Astrocyte of the hippocampus (primary cell): ENCODE measurements around the gene CXXC5.

Experiments
- DNase-seq: peaks from one replicate; pipeline ENCODE4 v3.0.0; 2011; ENCODE audit warnings: low read depth, low spot score

CXXC5 gene

DNA sequence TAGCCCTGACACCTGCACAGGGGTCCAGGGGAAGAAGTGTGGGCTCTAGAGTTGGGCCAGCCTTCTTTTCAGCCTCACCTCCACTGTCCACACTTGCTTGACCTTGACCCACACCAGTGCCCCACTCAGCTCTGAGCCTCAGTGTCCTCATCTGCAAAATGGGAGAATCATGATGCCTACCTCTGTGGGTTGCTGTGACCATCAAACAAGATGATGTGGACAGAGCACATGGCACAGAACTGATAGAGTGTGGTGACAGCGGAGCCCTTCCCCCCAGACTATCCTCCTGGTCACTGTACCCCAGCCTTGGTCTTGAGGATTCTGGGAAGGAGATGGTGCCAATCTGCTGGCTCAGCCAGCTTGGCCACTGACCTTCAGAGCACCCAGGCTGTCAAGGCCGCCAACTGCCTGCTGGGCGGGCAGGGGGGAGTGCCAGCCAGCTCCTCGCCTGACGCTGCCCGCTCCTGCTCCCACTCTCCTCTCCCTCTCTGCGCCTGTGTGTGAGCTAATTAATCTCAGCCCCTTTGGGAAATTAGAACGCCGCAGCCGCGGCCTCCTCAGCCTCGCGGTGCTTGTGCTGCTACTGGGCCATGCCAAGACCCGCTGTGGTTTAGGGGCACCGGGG is 16.7 kb downstream of the CXXC5 start:
- peak; percentile 33 for DNase-seq

DNA sequence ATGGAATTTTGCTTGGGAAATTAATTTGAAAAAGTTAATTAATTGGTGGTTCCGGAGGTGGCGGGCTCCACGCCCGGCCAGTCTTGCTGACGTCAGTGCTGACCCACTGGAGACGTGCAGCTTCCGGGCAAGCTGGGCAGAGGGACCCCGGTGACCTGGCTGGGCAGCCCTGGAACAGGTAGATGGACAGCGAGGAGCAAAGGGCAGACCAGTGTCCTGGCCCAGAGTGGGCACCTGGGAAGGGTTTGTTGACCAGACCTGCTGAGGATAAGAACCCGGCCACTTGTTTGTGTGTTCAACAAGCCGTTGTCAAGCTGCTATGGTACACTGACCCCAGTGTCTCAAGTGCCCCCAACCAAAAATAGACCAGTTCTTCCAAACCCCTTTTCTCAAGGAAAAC is 17.5 kb downstream of the CXXC5 start:
- DNase-seq = no peak

DNA sequence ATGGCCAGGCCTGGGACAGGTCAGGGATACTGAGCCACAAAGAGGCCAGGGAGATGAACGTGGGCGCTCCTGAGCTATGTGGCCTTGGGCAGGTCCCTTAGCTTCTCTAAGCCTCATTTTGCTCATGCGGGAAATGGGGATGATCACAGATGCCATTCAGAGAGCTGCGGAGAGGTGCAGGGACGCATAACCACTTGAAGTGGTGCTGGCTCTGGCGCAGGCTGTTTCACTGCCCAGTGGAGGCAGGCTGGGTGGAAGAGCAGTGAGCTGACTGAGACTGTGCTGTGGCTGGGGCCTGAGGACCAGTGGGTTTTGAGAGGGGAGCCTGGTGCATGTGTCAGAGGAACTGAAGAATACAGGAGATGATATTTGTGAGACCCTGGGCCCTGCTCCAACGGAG is 18.4 kb downstream of the CXXC5 start:
- peak; percentile 26 for DNase-seq

DNA sequence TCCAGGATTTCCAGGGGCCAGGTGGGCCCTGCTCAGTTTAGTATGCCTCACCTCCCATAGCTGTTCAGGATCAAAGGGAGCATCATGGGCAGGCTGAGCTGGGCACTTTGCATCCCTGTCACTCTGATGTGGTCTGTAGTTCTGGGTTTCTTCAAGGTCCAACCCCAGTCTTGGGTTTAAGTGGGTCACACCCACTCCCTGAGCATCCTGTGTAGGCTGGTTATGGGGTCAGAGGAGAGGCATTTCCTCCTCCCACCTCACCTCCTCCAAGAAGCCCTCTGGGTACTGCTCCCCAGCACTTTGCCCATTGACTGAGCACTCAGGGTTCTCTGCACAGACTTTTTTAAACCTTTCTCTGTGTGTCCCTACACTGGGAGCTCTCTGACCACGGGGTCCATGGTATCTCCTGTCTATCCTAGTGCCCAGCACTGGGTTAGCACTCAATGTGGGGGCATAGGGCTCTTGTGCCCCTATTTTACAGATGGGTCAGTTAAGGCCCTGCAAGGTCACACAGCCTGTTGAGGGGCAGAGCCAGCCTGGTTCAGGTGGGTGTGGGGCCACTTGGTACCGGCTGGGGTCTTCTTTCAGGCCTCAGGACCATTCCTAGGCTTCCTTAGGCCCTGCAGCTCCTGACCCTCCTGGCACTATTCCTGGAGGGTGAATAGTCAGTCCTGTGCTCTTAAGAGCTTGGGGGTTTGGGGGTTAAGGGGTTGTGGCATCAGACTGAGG is 19.0 kb downstream of the CXXC5 start:
- DNase-seq = no peak

DNA sequence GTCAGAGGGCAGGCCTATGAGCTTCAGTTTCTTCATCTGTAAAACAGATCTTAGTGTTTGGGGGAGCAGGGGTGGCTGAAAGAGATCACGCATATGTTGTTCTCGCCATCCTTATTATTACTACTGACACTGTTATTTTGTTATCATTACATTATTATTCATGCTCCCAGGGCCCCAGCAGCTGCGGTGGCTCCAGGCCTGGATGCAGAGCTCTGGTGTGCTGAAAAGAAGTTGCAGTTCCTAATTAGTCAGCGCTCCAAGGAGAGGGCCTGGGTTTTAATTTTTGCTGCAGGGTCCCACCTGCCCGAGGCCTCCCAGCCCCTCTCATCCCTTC is 19.5 kb downstream of the CXXC5 start:
- DNase-seq = peak; percentile 71

DNA sequence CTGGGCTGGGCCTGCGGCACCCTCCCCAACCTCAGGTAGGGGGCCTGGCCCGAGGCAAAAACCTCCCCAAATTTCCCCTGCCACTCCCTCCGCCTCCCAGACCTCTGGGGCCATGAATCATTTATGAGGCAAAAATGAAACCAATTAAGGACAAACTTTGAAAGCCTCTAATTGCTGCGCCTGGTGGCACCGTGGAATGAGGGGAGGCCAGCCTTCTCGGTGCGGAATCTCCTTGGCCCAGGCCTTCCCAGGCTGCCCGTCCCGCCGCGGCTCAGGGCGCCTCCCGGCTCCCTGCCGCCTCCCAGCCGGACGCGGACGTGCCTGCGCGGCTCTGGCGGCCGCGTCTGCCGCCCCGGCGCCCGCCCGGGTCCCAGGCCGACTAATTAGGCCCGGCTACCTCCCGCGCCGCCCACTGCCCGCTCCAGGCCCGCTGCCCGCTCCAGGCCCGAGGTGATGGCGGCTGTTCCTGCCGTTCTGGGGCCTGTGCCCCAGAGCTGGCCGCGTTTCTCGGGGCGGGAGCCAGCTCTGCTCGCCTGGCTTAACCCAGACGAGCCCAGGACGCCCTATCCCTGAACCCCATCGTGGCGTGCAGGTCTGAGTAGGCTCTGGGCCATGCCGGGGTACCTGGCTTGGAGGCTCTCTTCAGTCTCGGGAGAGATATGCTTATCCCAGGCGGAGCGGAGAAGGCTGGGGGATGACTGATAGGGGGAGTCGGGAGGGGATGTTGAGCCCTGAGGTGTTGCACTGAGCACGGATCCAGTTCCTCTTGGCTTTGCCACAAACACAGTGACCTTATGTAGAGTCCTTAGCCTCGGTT is 20.1 kb downstream of the CXXC5 start:
- peak; percentile 90 for DNase-seq

DNA sequence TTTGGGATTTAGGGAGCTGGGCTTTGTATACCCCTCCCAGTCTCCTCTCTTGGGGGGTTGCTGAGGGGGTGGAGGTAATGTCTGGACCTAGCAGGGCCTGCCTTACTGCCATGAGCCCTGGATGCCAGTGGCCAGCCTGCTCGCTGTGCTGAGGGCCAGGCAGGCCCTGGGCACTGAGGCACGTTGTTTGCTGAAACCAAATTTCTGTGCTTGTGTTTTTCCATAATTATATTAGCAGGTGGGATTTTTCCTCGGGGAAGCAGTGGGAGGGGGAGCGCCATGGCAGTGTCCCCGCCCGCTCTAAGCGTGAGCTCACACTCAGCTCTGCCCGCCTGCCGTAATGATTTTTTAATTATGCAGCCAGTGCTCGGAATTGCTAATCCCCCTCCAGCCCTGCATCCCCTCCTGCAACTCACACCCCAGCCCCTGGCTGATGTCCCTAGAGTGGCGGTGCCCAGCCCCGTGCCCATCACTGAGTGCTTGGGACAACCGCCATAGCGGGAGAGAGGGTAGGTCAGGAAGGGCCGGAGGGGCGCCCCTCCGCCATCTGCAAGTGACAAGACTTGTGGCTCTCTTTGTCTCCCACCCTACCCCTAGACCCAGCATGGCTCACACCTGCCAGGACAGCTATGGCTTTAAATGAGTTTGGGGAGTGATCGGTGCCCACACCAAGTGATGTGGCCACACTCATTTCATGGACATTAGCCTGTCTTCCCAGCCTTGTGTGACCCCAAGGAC is 20.9 kb downstream of the CXXC5 start:
- peak; percentile 45 for DNase-seq

DNA sequence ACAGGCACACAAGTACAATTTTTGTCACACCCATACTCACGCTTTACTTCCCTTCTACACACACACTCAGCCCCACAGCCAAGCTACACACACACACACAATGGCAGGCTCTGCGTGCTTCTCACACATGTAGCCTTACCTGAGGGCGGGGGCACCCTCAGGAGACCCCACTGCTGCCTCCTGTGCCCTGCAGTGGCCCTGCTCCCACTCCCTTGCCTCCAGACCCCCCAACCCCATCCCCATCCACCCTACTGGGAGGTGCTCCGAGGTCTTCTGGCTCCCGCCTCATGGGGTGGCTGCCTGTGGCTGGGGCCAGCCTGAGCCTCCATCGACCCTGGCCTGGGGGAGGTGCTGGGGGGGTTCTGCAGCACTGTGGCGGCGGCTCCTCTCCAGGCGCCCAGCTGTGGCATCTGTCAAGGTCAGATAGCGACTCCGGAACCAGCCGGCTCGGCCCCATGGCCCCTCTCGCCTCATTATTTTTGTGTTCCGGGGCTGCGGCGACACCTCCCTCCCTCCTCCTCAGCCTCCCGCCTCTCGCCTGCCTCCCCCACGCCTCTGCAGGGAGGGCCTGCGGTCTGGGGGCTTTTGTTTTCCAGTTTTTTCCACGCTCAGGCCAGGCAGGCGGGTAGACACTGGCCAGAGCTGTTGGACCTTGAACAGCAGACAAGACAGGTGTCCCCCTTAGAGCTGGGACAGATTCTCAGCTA is 21.7 kb downstream of the CXXC5 start:
- DNase-seq = peak; percentile 76

DNA sequence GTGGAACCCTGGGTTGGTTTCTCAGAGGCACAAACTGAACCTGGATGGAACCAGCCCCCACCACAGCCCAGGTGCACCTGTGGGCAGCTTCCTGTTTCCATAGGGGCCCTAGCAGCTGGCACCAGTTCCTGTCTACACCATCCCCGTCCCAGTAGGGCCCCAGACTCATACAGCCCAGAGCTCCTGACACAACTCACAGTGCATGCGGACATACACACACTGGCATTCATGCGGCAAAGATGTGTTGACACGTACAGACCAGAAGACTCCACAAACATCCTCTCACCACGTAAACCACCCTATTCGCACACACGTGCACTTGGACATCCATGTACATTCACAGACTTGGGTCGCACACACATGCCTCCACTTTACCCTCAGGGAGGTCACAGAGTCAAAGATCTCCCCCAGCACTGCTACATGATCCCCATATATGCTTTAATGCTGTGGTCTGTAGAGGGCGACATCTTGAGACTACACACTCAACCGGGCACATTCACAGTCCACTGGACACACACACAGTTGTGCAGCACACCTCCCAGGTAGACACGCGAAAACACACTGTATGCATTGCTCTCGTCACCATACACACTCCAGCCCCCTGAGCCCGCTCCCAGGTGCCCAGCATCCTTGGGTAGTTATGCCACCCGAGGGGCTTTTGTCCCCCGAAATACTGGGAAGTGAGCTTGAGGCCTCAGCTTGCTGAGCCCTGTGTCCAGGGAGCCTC is 22.4 kb downstream of the CXXC5 start:
- peak; percentile 75 for DNase-seq

DNA sequence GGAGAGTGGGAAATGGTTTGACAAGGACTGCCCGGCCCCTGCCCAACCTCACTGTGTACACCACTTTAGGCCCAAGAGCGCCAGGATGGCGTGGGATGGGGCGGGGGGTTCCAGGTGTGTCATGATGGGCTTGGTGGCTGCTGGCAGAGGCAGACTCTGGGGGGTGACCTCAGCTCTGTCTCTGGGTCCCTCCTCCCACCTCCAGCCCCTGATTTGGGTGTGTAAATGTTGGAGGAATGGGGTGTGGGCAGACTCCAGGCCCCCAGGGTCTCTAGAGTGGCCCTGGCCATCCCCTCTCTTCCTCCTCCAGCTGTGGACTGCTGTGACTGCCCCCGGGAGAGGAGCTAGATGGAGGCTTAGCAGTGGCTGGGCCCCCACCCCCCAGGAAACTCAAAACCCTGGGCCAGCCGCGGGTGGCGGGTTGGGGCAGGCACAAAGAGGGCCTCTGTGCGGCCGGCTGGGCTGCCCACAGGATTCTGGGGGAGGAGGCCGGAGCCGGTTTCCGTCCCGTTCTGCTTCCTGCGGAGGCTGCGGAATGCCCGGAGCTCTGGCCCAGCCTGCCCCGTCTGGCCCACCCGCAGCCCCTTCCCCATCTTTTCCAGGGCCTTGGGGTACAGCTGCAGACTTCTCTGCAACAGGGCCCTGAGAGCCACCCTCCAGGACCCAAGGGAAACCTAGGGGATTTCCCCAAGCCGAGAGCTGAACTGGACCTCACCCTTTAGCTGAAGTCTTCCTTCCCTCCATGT is 23.1 kb downstream of the CXXC5 start:
- peak; percentile 77 for DNase-seq

DNA sequence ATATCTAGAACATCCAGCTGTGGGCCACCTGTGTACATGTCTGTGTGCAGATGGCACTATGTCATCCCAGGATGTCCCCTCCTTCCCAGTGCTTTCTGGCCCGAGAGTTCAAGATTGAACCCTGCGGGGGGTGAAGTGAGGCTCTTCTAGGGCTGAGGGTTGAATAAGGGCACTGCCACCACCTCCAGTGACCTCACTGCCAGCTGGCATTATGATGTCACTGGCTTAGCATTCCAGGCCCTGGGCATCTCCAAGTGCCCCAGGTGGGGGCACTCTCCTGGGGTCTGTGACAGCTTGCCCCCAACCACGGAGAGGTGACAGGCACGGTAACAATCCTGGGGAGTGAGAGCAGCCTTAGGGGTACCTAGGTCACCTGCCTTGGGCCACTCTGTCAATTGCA is 27.1 kb downstream of the CXXC5 start:
- peak; percentile 18 for DNase-seq

DNA sequence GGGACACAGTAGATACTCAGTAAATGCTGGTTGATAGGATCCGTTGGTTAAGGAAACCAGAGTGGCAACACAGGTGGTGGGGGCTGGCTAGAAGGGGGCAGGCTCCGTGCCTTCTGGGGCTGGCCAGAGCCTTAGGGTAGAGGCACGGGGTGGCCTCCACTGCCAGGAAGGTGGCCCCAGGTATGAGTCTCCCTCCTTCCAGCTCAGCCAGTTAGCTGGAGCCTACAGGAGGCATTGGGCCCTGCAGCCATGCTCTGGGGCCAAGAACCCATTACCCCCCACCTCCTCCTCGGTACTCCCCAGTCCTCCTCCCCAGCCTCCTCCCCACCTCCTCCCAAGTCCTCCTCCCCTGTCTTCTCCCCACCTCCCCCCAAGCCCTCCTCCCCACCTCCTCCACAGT is 27.7 kb downstream of the CXXC5 start:
- DNase-seq = no peak

DNA sequence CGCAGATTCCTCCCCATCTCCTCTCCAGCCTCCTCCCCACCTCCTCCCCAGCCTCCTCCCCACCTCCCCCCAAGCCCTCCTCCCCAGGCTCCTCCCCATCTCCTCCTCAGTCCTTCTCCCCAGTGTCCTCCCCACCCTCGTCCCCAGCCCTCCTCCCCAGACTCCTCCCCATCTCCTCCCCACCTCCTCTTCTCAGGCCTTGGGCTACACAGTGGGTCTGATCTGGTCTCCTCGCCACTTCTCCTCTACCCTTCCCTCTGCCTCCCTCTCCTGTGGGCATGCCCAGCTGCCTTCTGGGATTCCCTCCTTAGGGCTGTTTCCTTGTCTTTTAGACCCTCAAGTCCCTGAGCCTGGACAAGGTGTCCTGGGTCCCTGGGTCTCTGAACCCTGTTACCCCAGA is 28.3 kb downstream of the CXXC5 start:
- peak; percentile 47 for DNase-seq

DNA sequence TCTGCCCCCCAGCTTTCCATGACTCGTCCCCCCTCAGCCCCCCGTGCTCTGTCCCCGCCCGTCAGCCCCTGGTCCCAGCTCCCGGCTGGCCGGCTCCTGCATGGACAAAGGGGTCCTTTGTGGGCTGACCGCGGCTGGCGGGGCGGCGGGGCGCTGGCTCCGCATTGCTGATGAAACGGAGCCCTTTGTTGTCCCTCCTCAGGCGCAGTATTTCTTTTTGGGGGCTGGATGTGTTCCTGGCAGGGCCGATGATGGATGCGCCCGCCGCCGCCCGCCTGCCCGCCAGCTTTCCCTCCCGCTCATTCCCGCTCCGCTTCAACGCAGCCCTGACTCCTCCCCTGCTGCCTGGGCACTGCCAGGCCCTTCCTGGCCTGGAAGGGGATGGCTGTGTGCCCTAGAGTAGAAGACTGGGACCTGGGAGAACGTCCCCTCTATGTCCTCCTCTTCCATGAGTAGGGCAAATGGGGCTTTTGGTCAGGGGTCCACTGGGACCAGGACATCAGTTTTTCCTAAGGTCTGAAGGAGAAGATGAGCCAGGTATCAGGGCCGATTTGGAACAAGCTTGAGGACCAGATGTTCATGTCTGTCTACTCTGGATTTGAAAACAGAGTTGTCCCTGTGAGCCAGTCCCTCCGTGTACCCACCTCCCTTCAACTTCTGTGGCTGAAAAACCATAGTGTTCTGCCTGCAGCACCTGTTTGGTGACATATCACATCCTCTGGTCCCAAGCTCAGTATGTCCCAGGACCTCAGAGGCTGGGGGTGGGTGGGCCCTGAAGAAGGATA is 29.0 kb downstream of the CXXC5 start:
- DNase-seq = peak; percentile 78

DNA sequence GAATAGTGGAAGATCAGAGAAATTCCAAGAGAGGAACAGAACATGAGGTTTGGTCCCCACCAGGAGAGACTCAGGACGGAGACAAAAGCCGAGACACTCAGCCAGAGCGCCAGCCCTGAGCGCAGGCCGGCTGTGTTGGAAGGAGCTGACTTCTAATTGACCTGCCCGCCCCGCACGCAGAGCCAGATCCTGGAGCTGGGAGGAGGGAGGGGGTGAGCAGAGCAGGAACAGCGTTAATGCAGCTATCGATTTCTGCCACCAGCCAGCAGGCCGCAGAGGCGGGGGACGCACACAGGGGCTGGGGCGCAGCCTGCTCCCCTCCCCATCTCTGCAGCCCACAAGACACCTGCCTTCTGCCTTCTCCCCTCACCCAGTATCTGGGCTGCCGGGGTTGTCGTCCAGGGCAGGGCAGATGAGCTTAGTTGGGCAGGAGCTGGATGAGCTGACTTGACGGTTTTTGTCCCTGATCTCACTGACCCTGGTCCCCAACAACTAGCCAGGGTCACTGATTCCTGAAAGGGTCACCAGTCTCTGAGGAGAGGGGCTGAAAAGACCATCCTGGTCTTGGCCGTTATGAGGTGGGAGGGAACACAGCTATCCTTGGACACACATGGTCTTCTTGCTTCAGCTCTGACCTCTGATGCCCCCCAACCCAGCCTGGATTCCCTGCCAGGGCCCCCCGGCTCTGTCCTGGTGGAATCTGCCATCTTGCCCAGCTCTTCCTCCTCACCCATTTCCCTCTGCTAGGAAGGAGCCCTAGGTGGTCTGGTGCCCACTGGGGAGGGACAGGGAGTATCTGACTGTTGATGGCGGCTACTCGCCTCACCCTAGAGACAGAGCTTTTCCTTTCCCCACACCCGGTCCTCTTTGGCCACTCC is 29.8 kb downstream of the CXXC5 start:
- peak; percentile 81 for DNase-seq

DNA sequence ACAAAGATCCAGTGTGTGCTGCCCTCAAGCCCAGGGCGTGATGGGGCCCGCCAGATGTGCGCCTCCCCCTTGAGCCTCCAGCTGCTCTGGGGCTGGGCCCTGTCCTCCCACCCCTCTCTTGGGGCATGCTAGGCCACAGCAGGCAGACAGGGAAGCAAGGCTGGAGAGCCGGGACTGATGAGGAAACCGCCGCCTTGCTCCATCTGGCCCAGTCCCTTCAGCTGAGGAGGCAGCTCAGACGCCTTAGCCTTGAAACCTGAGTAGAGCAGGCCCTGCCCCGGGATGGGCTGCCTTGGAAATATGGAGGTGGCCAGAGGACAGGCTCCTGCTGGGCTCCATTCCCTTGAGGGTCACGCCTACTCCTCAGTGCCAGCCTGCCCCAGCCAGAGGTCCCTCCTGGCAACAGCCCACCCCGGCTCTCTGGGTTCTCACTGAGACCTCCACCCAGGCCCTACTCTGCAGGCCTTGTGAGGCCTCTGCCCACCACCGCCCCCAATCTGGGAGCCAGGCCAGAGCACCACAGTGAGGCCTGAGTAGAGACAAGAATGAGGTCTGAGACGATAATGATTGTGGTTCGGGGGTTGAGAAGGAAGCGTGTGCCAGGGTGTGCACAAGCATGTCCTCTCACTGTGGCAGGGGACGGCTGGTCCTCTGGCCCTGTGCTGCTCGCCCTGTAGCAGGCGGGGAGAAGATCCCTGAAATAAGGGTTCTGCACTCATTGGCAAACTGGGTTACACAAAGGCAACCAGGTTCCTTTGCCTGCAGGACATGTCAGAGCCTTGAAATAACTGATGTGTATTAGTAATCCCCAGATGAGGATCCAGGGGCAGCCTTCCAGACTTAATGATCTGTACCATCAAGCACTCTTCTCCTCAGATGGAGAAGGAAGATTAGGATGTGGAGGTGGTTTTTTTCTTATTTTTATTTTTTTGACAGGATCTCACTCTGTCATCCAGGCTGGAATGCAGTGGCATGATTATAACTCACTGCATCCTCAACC is 30.9 kb downstream of the CXXC5 start:
- DNase-seq = peak; percentile 56
